H1 (cell line): ENCODE data around the gene TOP2B. TPM values are rescaled to one million over a fixed set of nuclear protein-coding genes. Genes with fewer than 3 reads are reported as not detected.

ENCODE experiments used
- CTCF ChIA-PET: fragments of 300-600 bp; sonication (Branson Sonifier 250); formaldehyde crosslinking; loops from one replicate; lab custom pipeline; 2021; ENCODE audit not compliant: partially characterized antibody; lab: Charles Lee
- POLR2A ChIA-PET: fragments of 300-600 bp; sonication (Branson Sonifier 250); formaldehyde crosslinking; loops from one replicate; lab custom pipeline; 2021; ENCODE audit warnings: inconsistent platforms; ENCODE audit not compliant: partially characterized antibody; lab: Charles Lee
- DNase-seq, 2 experiments: peaks; one replicate each; pipeline versions ENCODE4 v3.0.0 to v3.0.0-alpha.2; 2010 to 2022; ENCODE audit warnings: low spot score in 2 of 2, low read depth in 1 of 2, mixed read lengths in 1 of 2
- FAIRE-seq: peaks from 2 replicates; lab custom pipeline; 2011; peaks lifted over from hg19 to GRCh38; lab: Jason Lieb, UNC
- H2AFZ ChIP-seq: 2 replicates; pipeline ENCODE4 v1.8.1; 2012; ENCODE audit warnings: low read length, inconsistent platforms
- H2AK5ac ChIP-seq: 2 replicates; pipeline ENCODE4 v1.6.1; 2013; ENCODE audit warnings: low read depth, low read length
- H2BK120ac ChIP-seq: replicated peaks from 2 replicates; pipeline ENCODE3; 2013; ENCODE audit warnings: low read depth, low read length, inconsistent platforms
- H2BK12ac ChIP-seq: 2 replicates; pipeline ENCODE4 v1.6.1; 2013; ENCODE audit warnings: low read depth, low read length
- H2BK15ac ChIP-seq: 2 replicates; pipeline ENCODE4 v1.6.1; 2013; ENCODE audit warnings: low read length
- H2BK20ac ChIP-seq: 2 replicates; pipeline ENCODE4 v1.6.1; 2013; ENCODE audit warnings: low read length
- H2BK5ac ChIP-seq: 2 replicates; pipeline ENCODE4 v1.6.1; 2013; ENCODE audit warnings: low read depth, low read length
- H3K14ac ChIP-seq: 2 replicates; pipeline ENCODE4 v1.6.1; 2013; ENCODE audit warnings: inconsistent platforms; ENCODE audit not compliant: insufficient read length
- H3K18ac ChIP-seq: 2 replicates; pipeline ENCODE4 v1.6.1; 2013; ENCODE audit warnings: low read length; ENCODE audit errors: extremely low read depth
- H3K23ac ChIP-seq: 2 replicates; pipeline ENCODE4 v1.6.1; 2013; ENCODE audit warnings: inconsistent platforms; ENCODE audit not compliant: insufficient read length
- H3K23me2 ChIP-seq: 2 replicates; pipeline ENCODE4 v1.6.1; 2013; ENCODE audit warnings: low read depth, low read length
- H3K27ac ChIP-seq: 2 replicates; pipeline ENCODE4 v1.6.1; 2011; ENCODE audit warnings: low read depth, low read length, inconsistent platforms
- H3K27me3 ChIP-seq, 4 experiments: replicated peaks in 1 of 4; 1 replicate in 1 of 4; 2 replicates in 3 of 4; pipeline versions ENCODE4 v1.6.1 to v1.8.1; 2011 to 2013; ENCODE audit warnings: low read length in 3 of 4, mild to moderate bottlenecking in 3 of 4, inconsistent platforms in 2 of 4, mixed read lengths in 2 of 4, moderate library complexity in 1 of 4; ENCODE audit not compliant: control insufficient read depth in 3 of 4, insufficient read depth in 3 of 4; ENCODE audit errors: extremely low read depth in 1 of 4
- H3K36me3 ChIP-seq, 4 experiments: 2 replicates each; pipeline versions ENCODE4 v1.6.1 to v1.8.1; 2011 to 2013; ENCODE audit warnings: mild to moderate bottlenecking in 4 of 4, low read length in 3 of 4, moderate library complexity in 2 of 4, control low read depth in 1 of 4, inconsistent platforms in 1 of 4; ENCODE audit not compliant: insufficient read depth in 4 of 4, control insufficient read depth in 2 of 4
- H3K4ac ChIP-seq: replicated peaks from 2 replicates; pipeline ENCODE3; 2013; ENCODE audit warnings: low read length, low read depth, mixed read lengths, inconsistent platforms; ENCODE audit not compliant: insufficient read length
- H3K4me1 ChIP-seq, 4 experiments: replicated peaks in 1 of 4; 1 replicate in 1 of 4; 2 replicates in 3 of 4; pipeline versions ENCODE4 v1.6.1 to v1.8.1; 2011 to 2013; ENCODE audit warnings: low read length in 3 of 4, inconsistent platforms in 2 of 4, mixed read lengths in 1 of 4; ENCODE audit not compliant: insufficient read depth in 4 of 4, control insufficient read depth in 3 of 4
- H3K4me2 ChIP-seq, 2 experiments: 2 replicates each; pipeline versions ENCODE4 v1.6.1 to v1.8.1; 2011 to 2013; ENCODE audit warnings: low read depth in 2 of 2, low read length in 2 of 2, control low read depth in 1 of 2, inconsistent platforms in 1 of 2, mild to moderate bottlenecking in 1 of 2; ENCODE audit not compliant: insufficient read depth in 1 of 2
- H3K4me3 ChIP-seq, 4 experiments: fragments of 200-600, 300-600 bp in 1 of 4; sonication (generic), shearing (Covaris generic), sonication (Bioruptor Twin) in 1 of 4; 2 replicates each; pipeline versions ENCODE4 v1.5.1 to v1.8.1; 2011 to 2016; ENCODE audit warnings: low read length in 4 of 4, low read depth in 3 of 4, control low read depth in 2 of 4, inconsistent platforms in 2 of 4, mild to moderate bottlenecking in 2 of 4, mixed read lengths in 1 of 4, moderate library complexity in 1 of 4; ENCODE audit not compliant: insufficient read depth in 2 of 4; ENCODE audit errors: extremely low read depth in 1 of 4
- H3K56ac ChIP-seq: replicated peaks from 2 replicates; pipeline ENCODE3; 2013; ENCODE audit warnings: low read depth, mild to moderate bottlenecking, mixed read lengths, low read length, inconsistent platforms; ENCODE audit not compliant: insufficient read length
- H3K79me1 ChIP-seq: 2 replicates; pipeline ENCODE4 v1.6.1; 2013; ENCODE audit warnings: low read depth, low read length, control low read depth
- H3K79me2 ChIP-seq, 2 experiments: 2 replicates each; pipeline versions ENCODE4 v1.6.1 to v1.8.1; 2012 to 2013; ENCODE audit warnings: low read length in 2 of 2, mild to moderate bottlenecking in 2 of 2, inconsistent platforms in 1 of 2; ENCODE audit not compliant: insufficient read depth in 2 of 2, control insufficient read depth in 1 of 2
- H3K9ac ChIP-seq, 4 experiments: replicated peaks in 1 of 4; 1 replicate in 1 of 4; 2 replicates in 3 of 4; pipeline versions ENCODE4 v1.6.1 to v1.8.1; 2011 to 2013; ENCODE audit warnings: low read depth in 3 of 4, low read length in 3 of 4, control low read depth in 2 of 4, mild to moderate bottlenecking in 2 of 4, moderate library complexity in 2 of 4, inconsistent platforms in 1 of 4; ENCODE audit errors: extremely low read depth in 1 of 4
- H3K9me3 ChIP-seq, 2 experiments: 2 replicates each; pipeline versions ENCODE4 v1.6.1 to v1.8.1; 2012 to 2013; ENCODE audit warnings: mild to moderate bottlenecking in 2 of 2, moderate library complexity in 2 of 2, control low read depth in 1 of 2, inconsistent platforms in 1 of 2, low read depth in 1 of 2, low read length in 1 of 2, mixed read lengths in 1 of 2; ENCODE audit not compliant: insufficient read depth in 2 of 2
- H4K20me1 ChIP-seq, 2 experiments: replicated peaks in 1 of 2; 2 replicates each; pipeline versions ENCODE3 to v1.8.1; 2011 to 2013; ENCODE audit warnings: inconsistent platforms in 2 of 2, low read length in 2 of 2, mild to moderate bottlenecking in 1 of 2; ENCODE audit not compliant: insufficient read depth in 2 of 2, control insufficient read depth in 1 of 2
- H4K5ac ChIP-seq: 2 replicates; pipeline ENCODE4 v1.6.1; 2013; ENCODE audit warnings: low read length, low read depth, mixed read lengths, inconsistent platforms; ENCODE audit not compliant: insufficient read length
- H4K8ac ChIP-seq: 2 replicates; pipeline ENCODE4 v1.8.0; 2013; ENCODE audit warnings: mild to moderate bottlenecking, moderate library complexity, low read length, inconsistent platforms; ENCODE audit not compliant: insufficient read depth; ENCODE audit errors: extremely low read depth
- H4K91ac ChIP-seq: replicated peaks from 2 replicates; pipeline ENCODE3; 2013; ENCODE audit warnings: low read length, mixed read lengths, inconsistent platforms; ENCODE audit not compliant: insufficient read length
- CBX5 ChIP-seq: fragments of 300-800, 300-1000 bp; sonication (generic); IDR thresholded peaks from 2 replicates; pipeline ENCODE4 v1.7.1; 2016; ENCODE audit warnings: antibody characterized with exemption, low read length, low read depth
- CBX8 ChIP-seq: fragments of 300-800, 300-1000 bp; sonication (generic); IDR thresholded peaks from 2 replicates; pipeline ENCODE4 v1.7.1; 2016; ENCODE audit warnings: low read depth, low read length, borderline replicate concordance
- CREB1 ChIP-seq: IDR thresholded peaks from 2 replicates; pipeline ENCODE4 v1.6.1; 2012; ENCODE audit warnings: inconsistent platforms
- CTBP2 ChIP-seq: IDR thresholded peaks from 2 replicates; pipeline ENCODE4 v1.7.0; 2011; ENCODE audit warnings: borderline replicate concordance, mild to moderate bottlenecking, moderate library complexity, mixed read lengths, low read length; ENCODE audit not compliant: insufficient read depth, insufficient read length
- MAFK ChIP-seq: IDR thresholded peaks from 2 replicates; pipeline ENCODE4 v1.6.1; 2012; ENCODE audit warnings: low read depth, mild to moderate bottlenecking, improper control_type of control experiment, low read length
- RFX5 ChIP-seq: IDR thresholded peaks from 2 replicates; pipeline ENCODE4 v1.6.1; 2011; ENCODE audit warnings: low read depth, low read length, improper control_type of control experiment, borderline replicate concordance
- SIRT6 ChIP-seq: IDR thresholded peaks from one replicate; pipeline ENCODE4 v1.7.1; 2012; ENCODE audit warnings: low read length, inconsistent platforms
- SRF ChIP-seq: IDR thresholded peaks from 2 replicates; pipeline ENCODE4 v1.6.1; 2011; ENCODE audit warnings: mild to moderate bottlenecking, low read depth, low read length, moderate library complexity
- SUZ12 ChIP-seq: fragments of 200-600 bp; sonication (generic); IDR thresholded peaks from 2 replicates; pipeline ENCODE4 v1.6.1; 2012; ENCODE audit warnings: mild to moderate bottlenecking, inconsistent platforms, low read length, moderate library complexity, mixed read lengths
- TAF1 ChIP-seq: IDR thresholded peaks from 2 replicates; pipeline ENCODE4 v1.6.1; 2011; ENCODE audit warnings: mild to moderate bottlenecking, low read depth, low read length
- TEAD4 ChIP-seq: IDR thresholded peaks from 2 replicates; pipeline ENCODE4 v1.6.1; 2012; ENCODE audit warnings: low read depth, low read length, inconsistent platforms, mixed read lengths
- WGBS, 2 experiments: shearing (Covaris generic) in 1 of 2; methylation state at CpG; one replicate each; pipeline versions ENCODE4 v1.1.6 to v1.1.7; 2013 to 2015; ENCODE audit warnings: low lambda C conversion rate in 2 of 2, mixed read lengths in 2 of 2, inconsistent platforms in 1 of 2, low coverage in 1 of 2, missing lambda C conversion rate in 1 of 2; ENCODE audit not compliant: insufficient replicate concordance in 2 of 2, insufficient coverage in 1 of 2, insufficient read length in 1 of 2; ENCODE audit errors: extremely low coverage in 1 of 2, missing lambda C conversion rate in 1 of 2; 5-methylcytosine and 5-hydroxymethylcytosine counted together
- polyA plus RNA-seq, 7 experiments: library from polyadenylated mRNA; depleted of rRNA in 3 of 7; stranded (reverse) in 5 of 7; unstranded in 2 of 7; fragments of >200 nt in 5 of 7; fragments of 200-250 nt in 2 of 7; gene quantifications; 1 replicate in 5 of 7; 2 replicates in 1 of 7; 4 replicates in 1 of 7; pipeline versions ENCODE4 v1.2.1 to v1.2.3, GENCODE V29; 2011 to 2013; ENCODE audit warnings: missing spikeins in 2 of 7, mixed read lengths in 2 of 7
- total RNA-seq: library from RNA; stranded (reverse); fragmentation: NEBNext Ultra II Directional; extraction: Animal tissue kit (Norgen Biotek cat#: 25700); gene quantifications from 2 replicates; pipeline ENCODE4 v1.2.1, GENCODE V29; 2021

Gene TOP2B
- total and polyA plus RNA-seq, 2 of the 8 experiments (the other 6 are each of a cell fraction or from before 2014, with no cell fraction given): 34.9 to 206 TPM

DNA sequence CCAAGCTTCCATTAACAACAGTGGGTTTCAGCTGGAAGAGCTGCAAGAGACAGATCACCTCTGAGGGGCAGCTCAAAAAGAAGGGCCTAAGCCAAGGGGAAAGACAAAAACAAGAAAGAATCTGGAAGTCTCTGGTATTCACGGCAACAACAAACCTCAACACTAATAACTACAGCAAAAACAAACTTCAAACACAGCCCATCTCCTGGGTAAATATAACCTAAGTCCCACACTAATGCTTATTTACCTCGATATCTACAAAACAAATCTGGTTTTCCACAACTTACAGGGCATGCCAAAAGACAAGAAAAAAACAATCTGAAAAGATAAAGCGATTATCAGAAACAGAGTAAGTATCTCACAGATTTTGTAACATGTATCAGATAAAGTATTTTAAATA is 29.7 kb downstream of the TOP2B start:
- Histone ChIP-seq H3K79me2 (no peaks in the 10 kb centered on the region), H4K8ac (no peak overlapping the region), H3K27ac (no peak overlapping the region), H2AK5ac (no peak overlapping the region), H2BK20ac (no peak overlapping the region), H3K79me1 (no peaks in the 10 kb centered on the region), H3K56ac (no peak overlapping the region), H3K14ac (no peak overlapping the region), H4K5ac (no peak overlapping the region), H4K91ac (no peak overlapping the region), H3K4me1 (no peaks in the 10 kb centered on the region; a peak in 2 of 7 replicates), H3K4me2 (no peak overlapping the region), H3K18ac (no peak overlapping the region), H3K27me3 (no peaks in the 10 kb centered on the region), H2BK12ac (no peak overlapping the region), H3K4ac (no peak overlapping the region), H3K9me3 (no peaks in the 10 kb centered on the region), H3K23me2 (no peaks in the 10 kb centered on the region), H3K23ac (no peak overlapping the region), H2BK15ac (no peak overlapping the region)
- FAIRE-seq (no peak), DNase-seq (no peak)
- CTCF ChIA-PET: interaction anchor here (0.7 to 1.1 kb wide), 5 partner anchors 13 to 1110 kb away, joined by 3 read pairs; no protein-coding TSS in a partner anchor
- POLR2A ChIA-PET: no interaction called here
- TF ChIP-seq CTBP2 (no peak), CREB1 (no peak), MAFK (no peak), SIRT6 (no peak), CBX8 (no peak), SRF (no peak), TAF1 (no peak), RFX5 (no peak), TEAD4 (no peak), SUZ12 (no peak), CBX5 (no peak)
- TF ChIP-seq, all 59 proteins: peak for 0
- Histone ChIP-seq H2AFZ (no peak overlapping the region), H2BK5ac (no peak overlapping the region), H4K20me1 (no peaks in the 10 kb centered on the region), H3K36me3 (peaks cover 0 to 63% (median 12%) of the 10 kb centered on the region in 4 experiments; a peak in 7 of 8 replicates), H2BK120ac (no peak overlapping the region), H3K9ac (no peak overlapping the region), H3K4me3 (no peak overlapping the region)
- 94% methylated on average over 3 of the region's 3 CpGs; no CpG with 5 or more reads in 1 of the 2 experiments for WGBS, 2 experiments
